HG02885 (cell line): Measurements from ENCODE around the gene SMC2.

Experiments
- ATAC-seq: cut with Tn5 transposase; IDR thresholded peaks from one replicate; pipeline ENCODE4 v1.9.1; 2021; ENCODE audit warnings: mild to moderate bottlenecking; ENCODE audit not compliant: unreplicated experiment, poor library complexity

Gene SMC2

GRCh38 chr9:104093647-104094533, at the start of gene SMC2:
TSS of gene SMC2 (plus strand) at chr9:104094309. CDS start at chr9:104095385, 1,076 bp downstream.
- ATAC-seq, result peak; percentile 86

GRCh38 chr9:104068546-104068945, 25.6 kb upstream of the SMC2 start:
- no peak for ATAC-seq

GRCh38 chr9:104069288-104069687, 24.8 kb upstream of the SMC2 start:
- ATAC-seq, result no peak

GRCh38 chr9:104071589-104071988, 22.5 kb upstream of the SMC2 start:
- ATAC-seq, result no peak

- no peak for ATAC-seq
These were observed 20.9 kb upstream of the SMC2 start for GRCh38 chr9:104073098-104073769.

- ATAC-seq, result no peak
These were observed 20.4 kb upstream of the SMC2 start for GRCh38 chr9:104073770-104074133.

- ATAC-seq, result no peak
These were observed 19.2 kb upstream of the SMC2 start for GRCh38 chr9:104074876-104075275.

- no peak for ATAC-seq
These were observed 18.0 kb upstream of the SMC2 start for GRCh38 chr9:104075801-104076753.

- no peak for ATAC-seq
These were observed 15.5 kb upstream of the SMC2 start for GRCh38 chr9:104078596-104078995.

- no peak for ATAC-seq
These were observed 13.1 kb upstream of the SMC2 start for GRCh38 chr9:104080983-104081382.

GRCh38 chr9:104082168-104082567, 11.9 kb upstream of the SMC2 start:
- no peak for ATAC-seq

- no peak for ATAC-seq
These were observed 8.6 kb upstream of the SMC2 start for GRCh38 chr9:104085525-104085924.

GRCh38 chr9:104087894-104088293, 6.2 kb upstream of the SMC2 start:
- ATAC-seq, result no peak

GRCh38 chr9:104088416-104088815, 5.7 kb upstream of the SMC2 start:
- no peak for ATAC-seq

GRCh38 chr9:104090578-104090977, 3.5 kb upstream of the SMC2 start:
- no peak for ATAC-seq

- ATAC-seq, result no peak
These were observed 3.0 kb upstream of the SMC2 start for GRCh38 chr9:104091116-104091515.

- ATAC-seq, result peak; percentile 10
These were observed 2.4 kb upstream of the SMC2 start for GRCh38 chr9:104091708-104092107.

- ATAC-seq, result no peak
These were observed 1.9 kb upstream of the SMC2 start for GRCh38 chr9:104092192-104092591.

- no peak for ATAC-seq
These were observed 1.1 kb upstream of the SMC2 start for GRCh38 chr9:104092875-104093600.

GRCh38 chr9:104094534-104095015, 466 bp downstream of the SMC2 start:
- peak; percentile 9 for ATAC-seq
